SK-N-MC (cell line): ENCODE results near the gene ADAMTS6.

ENCODE experiments used
- EZH2 ChIP-seq: fragments of 200-600 bp; sonication (generic); IDR thresholded peaks from one replicate; pipeline ENCODE4 v1.6.1; 2017; ENCODE audit warnings: antibody characterized with exemption
- FOXP2 ChIP-seq: optimal IDR thresholded peaks from 2 replicates; pipeline ENCODE3; 2011; ENCODE audit warnings: mild to moderate bottlenecking, moderate library complexity; ENCODE audit not compliant: insufficient read depth; ENCODE audit errors: extremely low read length, control extremely low read depth
- POLR2AphosphoS5 ChIP-seq: IDR thresholded peaks from 2 replicates; pipeline ENCODE4 v1.6.1; 2012; ENCODE audit warnings: mild to moderate bottlenecking, low read depth, low read length, borderline replicate concordance

- TF ChIP-seq EZH2 (no peak), POLR2AphosphoS5 (no peak), FOXP2 (no peak)
Observed at GRCh38 chr5:65209341-65209740, 272.4 kb downstream of the ADAMTS6 start.
